Ascending aorta (tissue), 2 donors: Measurements from ENCODE around the gene FHAD1. TPM values are rescaled to one million over a fixed set of nuclear protein-coding genes. Genes with fewer than 3 reads are reported as not detected.

Experiments used
- DNase-seq, 2 donors: peaks; one replicate each; pipeline ENCODE4 v3.0.0-alpha.2; 2019; ENCODE audit warnings: low spot score in 2 of 2
- H3K27ac ChIP-seq, 2 donors: fragments of 200-600 bp; sonication (generic); one replicate each; pipeline ENCODE4 v1.5.1; 2016 to 2017; ENCODE audit warnings: mild to moderate bottlenecking in 1 of 2
- H3K27me3 ChIP-seq: fragments of 200-600 bp; sonication (generic); one replicate; pipeline ENCODE4 v1.5.1; 2017
- H3K36me3 ChIP-seq, 2 donors: fragments of 200-600 bp; sonication (generic); one replicate each; pipeline ENCODE4 v1.5.1; 2016
- H3K4me1 ChIP-seq, 2 donors: fragments of 200-600 bp; sonication (generic); one replicate each; pipeline ENCODE4 v1.5.1; 2016 to 2017; ENCODE audit warnings: mild to moderate bottlenecking in 1 of 2
- H3K4me3 ChIP-seq, 2 donors: fragments of 200-600 bp; sonication (generic); one replicate each; pipeline ENCODE4 v1.5.1; 2016 to 2017; ENCODE audit warnings: mild to moderate bottlenecking in 1 of 2
- H3K9me3 ChIP-seq, 2 donors: fragments of 200-600 bp; sonication (generic); one replicate each; pipeline ENCODE4 v1.5.1; 2016
- intact Hi-C: fragments of 100-400 bp; cut with DNase I; formaldehyde crosslinking; loops from one replicate; pipeline ENCODE4 v1.15.1; 2023
- total RNA-seq: library from RNA; depleted of rRNA; stranded (reverse); fragments of >200 nt; gene quantifications from one replicate; pipeline ENCODE4 v1.1.0, GENCODE V29; 2016
- TF ChIP-seq, protein P1 (sequence below), 3 experiments: fragments of 200-600 bp in 2 of 3; fragments of 450-650 bp in 1 of 3; sonication (generic) in 2 of 3; IDR thresholded peaks; one replicate each; pipeline ENCODE4 v1.5.1; 2016 to 2019; ENCODE audit warnings: antibody characterized with exemption in 3 of 3, mild to moderate bottlenecking in 1 of 3, moderate library complexity in 1 of 3

The FHAD1 gene
- total RNA-seq, 1 donor from 2014 or later: not detected

DNA sequence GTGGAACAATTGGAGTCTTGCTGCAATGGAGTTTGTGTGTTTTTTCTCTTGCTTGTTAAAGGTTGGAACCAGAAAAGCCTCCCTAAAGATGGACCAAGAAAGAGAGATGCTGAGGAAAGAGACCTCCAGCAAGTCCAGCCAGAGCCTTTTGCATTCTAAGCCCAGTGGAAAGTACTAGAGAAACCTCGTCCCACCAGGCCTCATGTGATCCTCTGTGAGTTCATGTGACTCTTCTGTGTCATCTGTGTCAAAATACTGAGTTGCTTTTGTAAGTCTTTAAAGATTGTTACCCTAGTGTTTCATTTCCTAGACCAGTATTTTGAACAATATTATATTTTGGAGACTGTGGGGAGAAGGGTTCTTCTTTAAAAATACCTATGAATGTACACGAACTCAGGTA, 150.2 kb downstream of the FHAD1 start:
- intact Hi-C loops: no loop called here
- Histone ChIP-seq H3K4me3 (no peak overlapping the region), H3K9me3 (peaks cover 0 to 8% of the 10 kb centered on the region in 2 donors), H3K36me3 (no peaks in the 10 kb centered on the region), H3K27ac (no peak overlapping the region), H3K27me3 (no peaks in the 10 kb centered on the region), H3K4me1 (peaks cover 0 to 6% of the 10 kb centered on the region in 2 donors)
- TF ChIP-seq, protein P1, sequence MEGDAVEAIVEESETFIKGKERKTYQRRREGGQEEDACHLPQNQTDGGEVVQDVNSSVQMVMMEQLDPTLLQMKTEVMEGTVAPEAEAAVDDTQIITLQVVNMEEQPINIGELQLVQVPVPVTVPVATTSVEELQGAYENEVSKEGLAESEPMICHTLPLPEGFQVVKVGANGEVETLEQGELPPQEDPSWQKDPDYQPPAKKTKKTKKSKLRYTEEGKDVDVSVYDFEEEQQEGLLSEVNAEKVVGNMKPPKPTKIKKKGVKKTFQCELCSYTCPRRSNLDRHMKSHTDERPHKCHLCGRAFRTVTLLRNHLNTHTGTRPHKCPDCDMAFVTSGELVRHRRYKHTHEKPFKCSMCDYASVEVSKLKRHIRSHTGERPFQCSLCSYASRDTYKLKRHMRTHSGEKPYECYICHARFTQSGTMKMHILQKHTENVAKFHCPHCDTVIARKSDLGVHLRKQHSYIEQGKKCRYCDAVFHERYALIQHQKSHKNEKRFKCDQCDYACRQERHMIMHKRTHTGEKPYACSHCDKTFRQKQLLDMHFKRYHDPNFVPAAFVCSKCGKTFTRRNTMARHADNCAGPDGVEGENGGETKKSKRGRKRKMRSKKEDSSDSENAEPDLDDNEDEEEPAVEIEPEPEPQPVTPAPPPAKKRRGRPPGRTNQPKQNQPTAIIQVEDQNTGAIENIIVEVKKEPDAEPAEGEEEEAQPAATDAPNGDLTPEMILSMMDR (IDR thresholded peaks at IDR 0.05): no peak
- no peak for DNase-seq

DNA sequence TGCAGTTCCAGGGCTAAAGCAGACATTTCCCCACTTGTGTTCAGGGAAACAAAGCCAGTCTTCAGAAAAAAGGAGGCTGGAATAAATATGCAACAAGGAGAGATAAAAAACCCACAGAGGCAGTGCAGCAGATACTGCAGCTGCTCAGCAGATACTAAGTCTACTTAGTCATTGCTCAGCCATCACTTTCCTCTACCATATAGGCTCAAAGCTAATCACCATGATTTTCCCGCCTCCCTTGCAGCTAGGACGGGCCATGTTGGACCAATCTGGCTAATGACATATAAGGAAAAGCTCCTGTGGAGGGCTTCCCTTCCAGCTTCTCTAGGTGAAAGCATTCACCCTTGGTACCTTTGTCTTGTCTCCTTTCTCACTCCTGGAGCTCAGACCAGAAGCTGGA, 152.7 kb downstream of the FHAD1 start:
- intact Hi-C loops: loop anchor here (10.0 kb wide), 1 partner anchor 245 kb away; the partner anchor contains the start of gene TMEM51
- H3K9me3 ChIP-seq: peaks cover 0 to 8% of the 10 kb centered on the region in 2 donors
- no peaks in the 10 kb centered on the region for H3K27me3 ChIP-seq
- no peaks in the 10 kb centered on the region for H3K36me3 ChIP-seq
- H3K27ac ChIP-seq: no peak overlapping the region
- no peak for DNase-seq
- H3K4me1 ChIP-seq: peaks cover 0 to 6% of the 10 kb centered on the region in 2 donors
- H3K4me3 ChIP-seq: no peak overlapping the region
- TF ChIP-seq, protein P1 (IDR thresholded peaks at IDR 0.05): no peak

DNA sequence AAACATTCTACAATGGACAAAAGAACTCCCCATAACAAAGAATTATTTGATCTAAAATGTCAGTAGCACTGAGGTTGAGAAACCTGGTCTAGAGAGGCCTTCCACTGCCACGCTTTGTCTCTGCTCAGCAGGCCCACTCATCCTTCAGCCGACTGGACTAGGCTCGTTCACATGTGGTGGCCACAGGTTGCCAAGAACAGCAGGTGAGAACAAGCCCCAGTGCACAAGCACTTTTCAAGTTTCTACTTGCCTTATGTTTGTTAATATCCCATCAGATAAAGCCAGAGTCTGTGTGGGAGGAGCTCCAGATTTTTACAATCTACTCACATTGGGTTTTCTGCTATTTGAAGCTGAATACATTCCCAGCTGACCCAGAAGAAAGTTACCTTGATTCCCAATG, 153.6 kb downstream of the FHAD1 start:
- TF ChIP-seq, protein P1 (IDR thresholded peaks at IDR 0.05): no peak
- H3K27ac ChIP-seq: peak overlapping the region in 1 of 2 donors; percentile 4
- no peaks in the 10 kb centered on the region for H3K36me3 ChIP-seq
- H3K9me3 ChIP-seq: peaks cover 0 to 8% of the 10 kb centered on the region in 2 donors
- intact Hi-C loops: loop anchor here (10.0 kb wide), 1 partner anchor 246 kb away; the partner anchor contains the start of gene TMEM51
- H3K27me3 ChIP-seq: no peaks in the 10 kb centered on the region
- no peak overlapping the region for H3K4me3 ChIP-seq
- DNase-seq: no peak
- peaks cover 0 to 6% of the 10 kb centered on the region in 2 donors for H3K4me1 ChIP-seq

DNA sequence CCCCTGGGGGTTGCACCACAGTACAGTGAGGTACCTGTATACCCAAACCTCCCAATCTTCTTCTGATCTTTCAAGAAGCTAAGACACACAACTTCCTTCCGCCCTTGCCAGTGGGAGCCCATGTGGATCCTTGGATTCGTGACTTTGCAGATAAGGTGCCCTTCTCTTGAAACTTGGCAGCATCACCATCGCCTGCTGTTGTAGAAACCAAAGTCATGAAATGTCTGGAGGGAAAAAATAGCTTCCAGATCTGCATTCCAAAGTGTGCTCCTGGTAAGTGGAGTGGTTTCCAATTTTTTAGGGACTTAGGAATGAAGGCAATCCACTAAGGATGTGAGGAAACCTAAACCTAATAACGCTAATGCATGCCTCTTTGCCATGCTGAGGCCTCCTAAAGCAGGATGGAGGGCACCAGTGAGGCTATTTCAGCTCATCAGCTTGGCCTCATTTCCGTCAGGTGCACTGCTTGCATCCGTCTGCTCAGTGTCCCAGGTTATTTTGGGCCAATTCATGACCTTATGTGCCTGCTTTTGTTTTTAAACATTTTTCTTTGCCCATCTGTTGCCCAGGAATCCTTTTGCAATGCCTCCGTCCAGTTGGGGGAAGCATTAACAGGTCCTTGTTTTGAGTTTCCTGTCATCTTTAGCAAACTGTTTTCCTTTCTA, 154.5 kb downstream of the FHAD1 start:
- H3K9me3 ChIP-seq: peaks cover 0 to 8% of the 10 kb centered on the region in 2 donors
- H3K36me3 ChIP-seq: no peaks in the 10 kb centered on the region
- TF ChIP-seq, protein P1 (IDR thresholded peaks at IDR 0.05): no peak
- H3K4me3 ChIP-seq: no peak overlapping the region
- DNase-seq: no peak
- intact Hi-C loops: loop anchor here (10.0 kb wide), 1 partner anchor 247 kb away; the partner anchor contains the start of gene TMEM51
- peaks cover under 1 to 6% of the 10 kb centered on the region in 2 donors for H3K4me1 ChIP-seq
- no peaks in the 10 kb centered on the region for H3K27me3 ChIP-seq
- peak overlapping the region in 1 of 2 donors; percentile 4 for H3K27ac ChIP-seq

DNA sequence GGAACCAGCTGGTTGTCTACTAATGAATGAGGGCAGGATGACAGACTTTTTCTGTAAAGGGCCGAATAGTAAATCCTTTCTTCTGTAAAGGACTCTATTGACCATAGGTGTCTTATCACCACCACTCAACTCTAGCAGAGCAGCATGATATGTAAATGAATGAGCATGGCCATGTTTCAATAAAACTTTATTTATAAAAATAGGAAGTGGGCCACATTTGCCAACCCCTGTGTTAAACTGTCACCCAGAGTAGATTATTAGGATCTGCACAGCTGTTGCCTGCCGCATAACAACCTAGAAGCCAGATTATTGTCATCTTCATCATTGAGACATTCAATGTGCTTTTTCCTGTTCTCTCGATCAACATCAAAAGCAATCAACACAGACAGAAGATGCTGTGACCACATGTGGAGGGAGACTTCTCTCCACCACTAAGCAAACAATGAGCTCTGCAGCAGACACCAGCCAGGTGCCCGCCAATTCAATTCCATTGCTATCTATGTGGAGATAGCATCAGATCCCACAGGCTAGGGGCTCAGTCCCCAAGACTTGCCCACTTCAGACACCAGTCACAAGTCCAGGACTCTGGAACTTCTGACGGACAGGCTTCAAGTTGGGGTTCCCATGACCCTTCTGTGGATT, 155.9 kb downstream of the FHAD1 start:
- TF ChIP-seq, protein P1 (IDR thresholded peaks at IDR 0.05): no peak
- intact Hi-C loops: loop anchor here (10.0 kb wide), 1 partner anchor 248 kb away; the partner anchor contains the start of gene TMEM51
- Histone ChIP-seq H3K27me3 (no peaks in the 10 kb centered on the region), H3K9me3 (peaks cover 0 to 8% of the 10 kb centered on the region in 2 donors), H3K4me3 (no peak overlapping the region), H3K4me1 (peaks cover 7 to 18% of the 10 kb centered on the region in 2 donors), H3K36me3 (no peaks in the 10 kb centered on the region), H3K27ac (no peak overlapping the region)
- DNase-seq: no peak
